Right lobe of liver (tissue), 4 donors: ENCODE data around the gene SENP8.

Source experiments
- POLR2A ChIP-seq: fragments of 450-650 bp; IDR thresholded peaks from one replicate; pipeline ENCODE4 v1.6.1; 2017; ENCODE audit warnings: antibody characterized with exemption, mild to moderate bottlenecking
- TF ChIP-seq, protein P1 (sequence below), 4 donors: fragments of 200-600 bp in 3 of 4; fragments of 450-650 bp in 1 of 4; IDR thresholded peaks; one replicate each; pipeline versions ENCODE4 v1.5.1 to v1.8.0; 2016 to 2022; ENCODE audit warnings: antibody characterized with exemption in 4 of 4, mild to moderate bottlenecking in 2 of 4
- donor health status: DM: no; HTN: no; CAD: no.
- donor health status: DM: no; HTN: no; CAD: no.
- donor health status: DM: no; HTN: yes; CAD: no.

DNA sequence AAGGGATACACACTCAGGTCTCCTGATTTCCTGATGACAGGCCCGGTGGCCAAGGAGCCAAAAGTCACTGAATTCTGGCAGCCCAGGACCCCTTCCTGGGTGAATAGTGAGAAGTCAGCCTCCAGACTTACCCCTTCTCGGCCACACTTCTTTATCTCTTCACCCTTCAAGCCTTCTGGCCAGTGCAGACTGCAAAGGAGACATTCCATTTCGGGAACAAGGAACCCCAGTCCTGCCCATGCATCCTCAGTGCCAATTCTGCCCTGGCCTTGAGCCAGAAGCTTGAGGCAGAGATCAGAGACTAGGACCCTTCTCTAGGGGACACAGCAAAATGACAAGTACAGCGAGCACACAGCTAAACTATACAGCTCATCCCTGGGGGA, 50.6 kb downstream of the SENP8 start:
- TF ChIP-seq, protein P1, sequence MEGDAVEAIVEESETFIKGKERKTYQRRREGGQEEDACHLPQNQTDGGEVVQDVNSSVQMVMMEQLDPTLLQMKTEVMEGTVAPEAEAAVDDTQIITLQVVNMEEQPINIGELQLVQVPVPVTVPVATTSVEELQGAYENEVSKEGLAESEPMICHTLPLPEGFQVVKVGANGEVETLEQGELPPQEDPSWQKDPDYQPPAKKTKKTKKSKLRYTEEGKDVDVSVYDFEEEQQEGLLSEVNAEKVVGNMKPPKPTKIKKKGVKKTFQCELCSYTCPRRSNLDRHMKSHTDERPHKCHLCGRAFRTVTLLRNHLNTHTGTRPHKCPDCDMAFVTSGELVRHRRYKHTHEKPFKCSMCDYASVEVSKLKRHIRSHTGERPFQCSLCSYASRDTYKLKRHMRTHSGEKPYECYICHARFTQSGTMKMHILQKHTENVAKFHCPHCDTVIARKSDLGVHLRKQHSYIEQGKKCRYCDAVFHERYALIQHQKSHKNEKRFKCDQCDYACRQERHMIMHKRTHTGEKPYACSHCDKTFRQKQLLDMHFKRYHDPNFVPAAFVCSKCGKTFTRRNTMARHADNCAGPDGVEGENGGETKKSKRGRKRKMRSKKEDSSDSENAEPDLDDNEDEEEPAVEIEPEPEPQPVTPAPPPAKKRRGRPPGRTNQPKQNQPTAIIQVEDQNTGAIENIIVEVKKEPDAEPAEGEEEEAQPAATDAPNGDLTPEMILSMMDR (IDR thresholded peaks at IDR 0.05), result no peak
- no peak for TF ChIP-seq POLR2A
